Gastrocnemius medialis (tissue), 4 donors: ENCODE data around the gene WIZ. TPM values are rescaled to one million over a fixed set of nuclear protein-coding genes. Genes with fewer than 3 reads are reported as not detected.

Experiments used
- ATAC-seq, 2 donors: fragments of 150-250 bp; one replicate each; pipeline ENCODE4 v1.9.1; 2016
- DNase-seq, 2 donors: peaks; one replicate each; pipeline ENCODE4 v3.0.0-alpha.2; 2019
- H3K27ac ChIP-seq, 4 donors: fragments of 200-600 bp; sonication (generic); 1 replicate in 1 of 4; 2 replicates in 3 of 4; pipeline ENCODE4 v1.5.1; 2016 to 2018; ENCODE audit warnings: mild to moderate bottlenecking in 2 of 4, moderate library complexity in 1 of 4
- H3K27me3 ChIP-seq, 3 donors: fragments of 200-600 bp; sonication (generic) in 2 of 3; 1 replicate in 1 of 3; 2 replicates in 2 of 3; pipeline versions ENCODE4 v1.5.1 to v1.6.0; 2016 to 2019; ENCODE audit warnings: mild to moderate bottlenecking in 1 of 3, moderate library complexity in 1 of 3
- H3K36me3 ChIP-seq, 2 donors: fragments of 200-600 bp; sonication (generic) in 1 of 2; one replicate each; pipeline ENCODE4 v1.5.1; 2017 to 2018
- H3K4me1 ChIP-seq, 2 donors: fragments of 200-600 bp; sonication (generic) in 1 of 2; one replicate each; pipeline ENCODE4 v1.5.1; 2016 to 2017; ENCODE audit warnings: mild to moderate bottlenecking in 2 of 2
- H3K4me3 ChIP-seq, 4 donors: fragments of 200-600 bp; sonication (generic) in 3 of 4; 1 replicate in 1 of 4; 2 replicates in 3 of 4; pipeline ENCODE4 v1.5.1; 2016 to 2019; ENCODE audit warnings: mild to moderate bottlenecking in 2 of 4
- H3K9me3 ChIP-seq, 3 donors: fragments of 200-600 bp; sonication (generic) in 2 of 3; 1 replicate in 1 of 3; 2 replicates in 2 of 3; pipeline ENCODE4 v1.5.1; 2016 to 2019
- POLR2A ChIP-seq, 2 donors: fragments of 450-650 bp; IDR thresholded peaks; one replicate each; pipeline ENCODE4 v1.6.1; 2017; ENCODE audit warnings: antibody characterized with exemption in 2 of 2, mild to moderate bottlenecking in 2 of 2, moderate library complexity in 2 of 2
- in situ Hi-C, 4 donors: fragments of 200-750 bp; cut with MboI; loops; one replicate each; pipeline versions ENCODE4 v1.15.0 to v1.8.0; 2017; ENCODE audit warnings: low sequenced_read_pairs in 4 of 4
- intact Hi-C: fragments of 100-400 bp; cut with DNase I; formaldehyde crosslinking; loops from one replicate; pipeline ENCODE4 v1.15.1; 2023; ENCODE audit warnings: low total_unique reads
- total RNA-seq, 4 donors: library from RNA; depleted of rRNA; stranded (reverse); fragments of >200 nt; gene quantifications; one replicate each; pipeline versions ENCODE4 v1.1.0 to v1.2.3, GENCODE V29; 2016
- TF ChIP-seq, protein P1 (sequence below), 5 experiments: fragments of 450-650 bp in 3 of 5; fragments of 200-600 bp in 2 of 5; sonication (generic) in 2 of 5; IDR thresholded peaks in 4 of 5; conservative IDR thresholded peaks in 1 of 5; 1 replicate in 4 of 5; 2 replicates in 1 of 5; pipeline ENCODE4 v1.5.1; 2016 to 2019; ENCODE audit warnings: antibody characterized with exemption in 5 of 5, mild to moderate bottlenecking in 3 of 5, moderate library complexity in 3 of 5

Gene WIZ
- total RNA-seq, 4 donors from 2014 or later: 28.0 to 40.6 (median 32.5) TPM

DNA sequence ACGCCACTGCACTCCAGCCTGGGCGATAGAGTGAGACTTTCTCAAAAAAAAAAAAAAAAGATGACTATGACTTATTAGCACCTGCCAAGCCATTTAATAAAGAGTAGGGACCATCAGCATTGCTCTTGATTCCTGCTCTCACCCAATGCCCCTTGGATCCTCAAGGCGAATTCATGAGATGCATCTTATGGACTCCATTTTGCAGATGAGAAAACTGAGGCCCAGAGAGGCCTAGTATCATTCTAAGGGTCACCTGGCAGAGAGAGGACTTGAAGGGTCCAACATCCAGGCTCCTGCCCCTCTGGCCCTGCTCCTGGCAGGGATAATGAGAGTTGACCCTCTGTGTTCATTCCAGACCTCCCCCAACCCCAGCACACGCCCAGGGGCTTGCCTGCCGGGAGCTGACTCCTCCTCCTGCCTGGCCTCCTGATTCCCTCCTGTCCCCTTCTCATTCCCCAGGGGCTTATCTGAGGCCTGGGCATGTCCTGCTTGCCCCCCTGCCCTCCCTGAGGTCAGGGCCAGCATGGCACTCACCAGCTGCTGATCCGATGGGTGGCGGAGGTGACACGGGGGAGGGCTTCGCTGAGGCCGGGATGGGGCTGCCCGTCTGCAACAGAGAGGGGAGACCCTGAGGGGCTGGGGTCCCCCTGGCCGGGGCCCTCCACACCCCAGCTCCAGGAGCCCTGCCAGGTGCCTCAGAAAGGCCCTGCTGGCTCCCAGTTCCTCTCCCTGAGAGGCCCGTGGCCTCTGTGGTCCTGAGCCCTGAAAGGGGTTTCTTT, 7.4 kb downstream of the WIZ start:
- H3K9me3 ChIP-seq: no peaks in the 10 kb centered on the region
- TF ChIP-seq, protein P1, sequence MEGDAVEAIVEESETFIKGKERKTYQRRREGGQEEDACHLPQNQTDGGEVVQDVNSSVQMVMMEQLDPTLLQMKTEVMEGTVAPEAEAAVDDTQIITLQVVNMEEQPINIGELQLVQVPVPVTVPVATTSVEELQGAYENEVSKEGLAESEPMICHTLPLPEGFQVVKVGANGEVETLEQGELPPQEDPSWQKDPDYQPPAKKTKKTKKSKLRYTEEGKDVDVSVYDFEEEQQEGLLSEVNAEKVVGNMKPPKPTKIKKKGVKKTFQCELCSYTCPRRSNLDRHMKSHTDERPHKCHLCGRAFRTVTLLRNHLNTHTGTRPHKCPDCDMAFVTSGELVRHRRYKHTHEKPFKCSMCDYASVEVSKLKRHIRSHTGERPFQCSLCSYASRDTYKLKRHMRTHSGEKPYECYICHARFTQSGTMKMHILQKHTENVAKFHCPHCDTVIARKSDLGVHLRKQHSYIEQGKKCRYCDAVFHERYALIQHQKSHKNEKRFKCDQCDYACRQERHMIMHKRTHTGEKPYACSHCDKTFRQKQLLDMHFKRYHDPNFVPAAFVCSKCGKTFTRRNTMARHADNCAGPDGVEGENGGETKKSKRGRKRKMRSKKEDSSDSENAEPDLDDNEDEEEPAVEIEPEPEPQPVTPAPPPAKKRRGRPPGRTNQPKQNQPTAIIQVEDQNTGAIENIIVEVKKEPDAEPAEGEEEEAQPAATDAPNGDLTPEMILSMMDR (IDR thresholded peaks at IDR 0.05 in 4 of 5, conservative IDR thresholded peaks at IDR 0.05 in 1 of 5): no peak
- TF ChIP-seq POLR2A (IDR thresholded peaks at IDR 0.05): no peak
- no peak for ATAC-seq
- H3K4me1 ChIP-seq: peaks cover 39 to 42% of the 10 kb centered on the region in 2 donors
- H3K4me3 ChIP-seq: no peak overlapping the region
- no peak overlapping the region for H3K27ac ChIP-seq
- intact Hi-C loops (loop anchor here (10.0 kb wide), 1 partner anchor 878 kb away; no protein-coding TSS in a partner anchor), in situ Hi-C loops (loop anchor here in 2 of 4 donors (25.0 kb wide), 1 partner anchor 180 kb away; no protein-coding TSS in a partner anchor)
- H3K36me3 ChIP-seq: no peaks in the 10 kb centered on the region
- H3K27me3 ChIP-seq: no peaks in the 10 kb centered on the region
- DNase-seq: peak in 1 of 2 donors; percentile 12

DNA sequence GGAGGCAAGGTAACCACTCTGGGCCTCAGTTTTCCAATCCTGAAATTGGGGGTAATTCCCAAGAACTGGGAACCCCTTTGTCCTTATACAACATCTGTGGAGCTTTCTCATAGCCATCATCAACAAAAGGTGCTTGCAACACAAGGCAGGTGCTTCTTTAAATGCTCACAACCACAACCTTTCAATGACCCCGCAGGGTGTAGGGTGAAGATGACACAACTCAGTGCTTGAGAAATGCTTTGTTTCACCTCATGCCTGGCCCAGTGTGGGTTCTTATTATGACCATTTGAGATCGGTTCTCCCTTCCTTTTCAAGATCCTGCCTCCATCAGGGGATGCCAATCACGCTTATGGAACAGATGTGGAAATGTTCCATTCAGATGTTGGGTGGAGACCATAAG, 8.4 kb downstream of the WIZ start:
- in situ Hi-C loops: loop anchor here in 2 of 4 donors (25.0 kb wide), 1 partner anchor 179 kb away; no protein-coding TSS in a partner anchor

DNA sequence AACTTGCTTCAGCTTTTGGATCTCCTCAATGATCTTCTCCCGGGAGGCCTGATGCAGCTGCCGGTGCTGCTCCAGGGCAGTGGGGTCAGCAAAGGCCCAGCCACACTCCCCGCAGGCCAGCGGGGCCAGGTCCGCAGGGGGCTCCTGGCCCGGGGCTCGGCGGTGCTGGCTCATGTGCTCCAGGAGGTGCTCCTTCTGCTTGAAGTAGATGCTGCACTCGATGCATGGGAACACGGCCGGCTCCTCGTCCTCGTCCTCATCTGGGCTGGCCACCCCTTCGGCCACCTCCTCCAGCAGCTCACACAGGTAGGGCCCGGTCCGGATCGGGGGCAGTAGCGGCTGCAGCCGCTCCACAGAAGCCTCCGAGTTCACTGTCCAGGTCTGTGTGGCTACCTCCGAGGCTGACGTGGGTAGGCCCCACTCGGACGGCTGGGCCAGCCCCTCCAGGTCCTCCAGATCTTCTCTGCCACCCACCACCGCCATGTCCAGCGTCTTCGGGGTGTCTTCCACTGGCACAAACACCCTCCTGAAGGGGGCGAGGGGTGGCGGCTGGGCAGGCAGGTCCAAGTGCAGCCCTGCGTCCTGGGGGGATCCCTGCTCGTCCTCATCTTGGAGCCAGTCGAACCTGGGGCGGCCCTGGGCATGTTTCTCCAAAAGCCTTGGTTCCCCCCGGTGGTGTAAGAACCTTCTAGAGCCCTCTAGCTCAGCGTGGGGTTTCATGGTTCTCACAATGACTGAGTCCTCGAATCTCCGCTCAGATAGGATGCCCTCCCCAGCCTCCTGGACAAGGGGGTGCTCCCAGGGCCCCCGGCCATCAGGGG, 9.7 kb downstream of the WIZ start:
- Histone ChIP-seq H3K4me1 (peaks cover 24 to 27% of the 10 kb centered on the region in 2 donors), H3K36me3 (peaks cover 0 to 4% of the 10 kb centered on the region in 2 donors), H3K4me3 (no peak overlapping the region), H3K9me3 (no peaks in the 10 kb centered on the region), H3K27ac (no peak overlapping the region), H3K27me3 (no peaks in the 10 kb centered on the region)
- ATAC-seq: no peak
- in situ Hi-C loops (loop anchor here in 2 of 4 donors (10.0 to 25.0 kb wide), 2 partner anchors 65 to 178 kb away; partner anchors contain the start of gene AKAP8 (in 1 of the 2)), intact Hi-C loops (loop anchor here (10.0 kb wide), 1 partner anchor 875 kb away; no protein-coding TSS in a partner anchor)
- peak in 1 of 2 donors; percentile 10 for DNase-seq
- TF ChIP-seq POLR2A (IDR thresholded peaks at IDR 0.05): no peak
- TF ChIP-seq, protein P1 (IDR thresholded peaks at IDR 0.05 in 4 of 5, conservative IDR thresholded peaks at IDR 0.05 in 1 of 5): no peak

More for the DNA sequence above, 8.4 kb downstream of the WIZ start:
- peak in 1 of 2 donors; percentile 9 for DNase-seq
- Histone ChIP-seq H3K4me3 (no peak overlapping the region), H3K4me1 (peaks cover 36 to 39% of the 10 kb centered on the region in 2 donors), H3K27ac (no peak overlapping the region), H3K9me3 (no peaks in the 10 kb centered on the region), H3K36me3 (peaks cover 0 to 4% of the 10 kb centered on the region in 2 donors), H3K27me3 (no peaks in the 10 kb centered on the region)
- no peak for ATAC-seq
- TF ChIP-seq, protein P1 (IDR thresholded peaks at IDR 0.05 in 4 of 5, conservative IDR thresholded peaks at IDR 0.05 in 1 of 5): no peak
- TF ChIP-seq POLR2A (IDR thresholded peaks at IDR 0.05): no peak
- intact Hi-C loops: loop anchor here (10.0 kb wide), 1 partner anchor 877 kb away; no protein-coding TSS in a partner anchor

DNA sequence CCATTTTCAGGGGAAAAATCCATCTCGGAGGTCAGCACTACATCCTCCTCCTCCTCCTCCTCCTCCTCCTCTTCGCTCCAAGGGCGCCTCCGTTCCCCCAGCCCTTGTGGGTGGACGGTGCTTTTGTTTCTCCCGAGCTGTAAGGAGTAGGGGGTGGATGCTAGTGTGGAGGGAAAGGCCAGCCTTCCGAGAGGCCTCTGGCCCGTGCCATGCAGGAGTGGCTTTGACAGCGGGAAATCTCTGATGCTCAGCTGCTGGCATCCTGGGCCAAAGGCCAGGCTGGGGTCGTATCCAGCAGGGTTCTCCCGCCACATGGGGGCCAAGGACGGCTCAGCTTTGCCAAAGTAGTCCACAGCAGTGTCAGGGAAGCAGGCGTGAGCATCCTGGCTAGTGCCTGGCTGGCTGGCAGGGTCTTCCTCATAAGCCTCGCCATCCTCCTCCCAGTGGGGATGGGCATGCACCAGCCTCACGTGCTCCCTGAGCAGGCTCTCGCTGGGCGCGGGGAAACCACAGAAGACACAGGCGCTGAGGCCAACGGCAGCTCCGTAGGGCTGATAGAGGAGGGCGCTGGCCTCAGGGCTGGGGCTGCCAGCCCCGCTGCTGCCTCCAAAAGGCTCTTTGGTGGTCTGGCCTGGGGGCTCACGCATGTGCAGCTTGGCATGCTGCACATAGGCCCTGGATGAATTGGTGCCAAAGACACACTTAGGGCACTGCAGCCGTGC, 10.5 kb downstream of the WIZ start:
- in situ Hi-C loops: loop anchor here in 2 of 4 donors (10.0 to 25.0 kb wide), 2 partner anchors 64 to 177 kb away; partner anchors contain the start of gene AKAP8 (in 1 of the 2)
- TF ChIP-seq POLR2A (IDR thresholded peaks at IDR 0.05): no peak
- TF ChIP-seq, protein P1 (IDR thresholded peaks at IDR 0.05 in 4 of 5, conservative IDR thresholded peaks at IDR 0.05 in 1 of 5): no peak
- Histone ChIP-seq H3K4me1 (peaks cover 17 to 19% of the 10 kb centered on the region in 2 donors), H3K27me3 (no peaks in the 10 kb centered on the region), H3K36me3 (peaks cover 0 to 4% of the 10 kb centered on the region in 2 donors), H3K27ac (no peak overlapping the region), H3K9me3 (no peaks in the 10 kb centered on the region), H3K4me3 (no peak overlapping the region)
- intact Hi-C loops: no loop called here
- ATAC-seq (no peak), DNase-seq (no peak)
